NCI-H526 treated with DMSO at 0.1 percent for 48 hours (cell line): ENCODE data around the gene HLA-A.
"Not testable (repeated sequence)": the region's sequence is repeated elsewhere in the genome, so short reads cannot be mapped to it uniquely, and the experiment has no call there.

Experiments
- DNase-seq: peaks from one replicate; lab custom pipeline; 2025; lab: John Stamatoyannopoulos, UW

The HLA-A gene

DNA sequence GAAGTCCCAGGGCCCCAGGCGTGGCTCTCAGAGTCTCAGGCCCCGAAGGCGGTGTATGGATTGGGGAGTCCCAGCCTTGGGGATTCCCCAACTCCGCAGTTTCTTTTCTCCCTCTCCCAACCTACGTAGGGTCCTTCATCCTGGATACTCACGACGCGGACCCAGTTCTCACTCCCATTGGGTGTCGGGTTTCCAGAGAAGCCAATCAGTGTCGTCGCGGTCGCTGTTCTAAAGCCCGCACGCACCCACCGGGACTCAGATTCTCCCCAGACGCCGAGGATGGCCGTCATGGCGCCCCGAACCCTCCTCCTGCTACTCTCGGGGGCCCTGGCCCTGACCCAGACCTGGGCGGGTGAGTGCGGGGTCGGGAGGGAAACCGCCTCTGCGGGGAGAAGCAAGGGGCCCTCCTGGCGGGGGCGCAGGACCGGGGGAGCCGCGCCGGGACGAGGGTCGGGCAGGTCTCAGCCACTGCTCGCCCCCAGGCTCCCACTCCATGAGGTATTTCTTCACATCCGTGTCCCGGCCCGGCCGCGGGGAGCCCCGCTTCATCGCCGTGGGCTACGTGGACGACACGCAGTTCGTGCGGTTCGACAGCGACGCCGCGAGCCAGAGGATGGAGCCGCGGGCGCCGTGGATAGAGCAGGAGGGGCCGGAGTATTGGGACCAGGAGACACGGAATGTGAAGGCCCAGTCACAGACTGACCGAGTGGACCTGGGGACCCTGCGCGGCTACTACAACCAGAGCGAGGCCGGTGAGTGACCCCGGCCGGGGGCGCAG lies at the start of gene HLA-A:
HLA-A (plus strand) TSS at position 258 of the 778 bp plus-strand sequence; CDS start at position 280, 22 bp downstream.
- DNase-seq: peak; percentile 86

DNA sequence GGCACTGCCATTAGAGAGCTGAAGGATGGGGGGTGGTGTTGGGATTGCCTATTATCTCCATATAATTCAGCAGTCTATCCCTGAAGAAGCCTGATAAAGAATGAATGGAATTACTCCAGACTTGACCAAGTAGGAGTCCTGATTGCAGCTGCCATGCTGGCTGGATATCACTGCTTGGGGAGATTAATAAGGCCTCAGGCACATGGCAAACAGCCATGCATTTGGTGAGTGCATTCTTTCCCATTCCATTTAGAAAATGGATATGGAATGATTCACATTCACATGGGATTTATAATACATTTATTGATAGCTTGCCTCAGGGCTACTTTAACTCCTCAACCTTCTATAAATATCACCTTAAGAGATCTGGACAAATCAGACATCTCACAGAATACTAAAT lies 49.6 kb upstream of the HLA-A start:
- DNase-seq: no peak

DNA sequence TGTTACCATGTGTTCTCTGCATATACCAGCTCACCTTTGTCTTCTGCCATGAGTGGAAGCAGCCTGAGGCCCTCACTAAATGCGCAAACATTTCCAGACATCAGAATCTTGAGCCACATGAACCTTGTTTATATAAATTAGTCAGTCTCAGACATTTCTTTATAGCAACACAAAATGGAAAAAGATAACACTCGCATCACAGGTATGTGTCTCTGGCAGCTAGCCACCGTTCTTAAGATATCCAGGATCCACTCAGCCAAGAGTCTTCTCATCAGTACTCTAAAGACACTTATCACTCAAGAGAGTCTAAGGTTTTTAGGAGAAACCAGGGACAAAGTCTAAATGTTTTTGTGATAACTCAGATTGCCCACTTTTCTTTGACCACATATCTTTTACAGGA lies 43.1 kb upstream of the HLA-A start:
- no peak for DNase-seq

DNA sequence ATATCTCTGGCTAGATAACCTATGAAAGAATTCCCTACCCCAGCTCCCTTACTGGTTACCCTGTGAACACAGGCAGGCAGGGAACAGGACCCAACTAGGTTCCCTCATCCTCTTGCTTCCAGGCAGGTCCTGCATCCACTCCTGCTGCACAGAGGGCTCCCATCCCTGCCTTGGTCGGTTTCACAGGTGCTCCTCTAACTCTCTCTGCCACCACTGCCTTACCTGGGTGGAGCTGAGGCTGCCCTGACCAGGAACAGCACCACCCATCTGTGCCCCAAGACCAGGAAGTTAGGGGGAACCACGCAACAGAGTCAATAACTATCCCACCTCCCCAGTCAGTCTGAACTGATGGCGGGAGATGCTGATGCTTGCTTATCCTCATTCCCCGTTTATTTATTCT lies 37.0 kb upstream of the HLA-A start:
- no peak for DNase-seq

DNA sequence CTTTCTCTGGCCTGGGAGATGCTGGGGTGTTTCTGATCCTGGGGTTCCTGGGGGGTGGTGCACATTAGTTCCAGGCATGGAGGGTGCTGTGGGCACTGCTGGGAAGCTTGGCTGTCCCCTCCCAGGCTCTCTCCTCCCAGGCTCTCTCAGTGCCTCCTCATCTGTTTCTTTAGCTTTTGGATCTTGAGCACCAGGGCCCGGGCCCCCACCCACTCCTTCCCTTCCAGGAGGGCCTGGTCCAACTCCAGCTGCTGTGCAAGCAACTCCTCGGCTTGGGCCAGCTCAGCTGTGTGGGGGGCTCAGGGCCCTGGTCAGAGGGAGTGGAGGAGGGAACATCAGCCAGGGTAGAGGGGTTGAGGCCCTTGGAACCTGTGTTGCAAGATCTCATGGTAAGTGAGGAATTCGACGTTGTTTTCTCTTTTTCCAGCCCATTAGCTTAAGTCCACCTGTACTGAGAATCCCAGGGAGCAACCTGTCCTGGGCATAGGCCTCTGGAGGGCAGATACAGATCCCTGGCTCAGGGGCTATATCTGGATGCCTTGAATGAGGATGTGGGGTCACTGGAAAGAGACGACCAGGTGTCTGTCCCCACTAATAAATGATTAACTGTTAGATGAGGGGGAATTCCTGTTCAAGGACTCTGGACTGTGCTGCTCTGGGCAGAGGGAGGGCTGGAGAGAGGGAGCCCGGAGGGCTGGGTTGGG lies 34.5 kb upstream of the HLA-A start:
- DNase-seq: no peak

DNA sequence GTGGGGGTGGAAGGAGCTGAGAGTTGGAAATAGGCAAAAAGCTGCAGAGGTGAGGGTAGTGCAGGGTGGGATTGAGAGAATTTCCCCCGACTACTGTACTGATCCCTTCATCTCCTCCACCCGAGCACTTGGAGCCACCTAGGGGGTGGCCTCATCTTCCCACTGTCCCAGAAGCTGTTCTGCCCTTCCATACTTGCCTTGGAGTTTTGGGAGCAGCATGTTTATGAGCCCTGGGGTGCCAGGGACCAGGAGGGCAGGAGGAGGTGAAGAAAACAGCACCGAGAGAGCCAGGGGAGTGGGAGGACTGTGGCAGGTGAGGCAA lies 34.0 kb upstream of the HLA-A start:
- DNase-seq: no peak

DNA sequence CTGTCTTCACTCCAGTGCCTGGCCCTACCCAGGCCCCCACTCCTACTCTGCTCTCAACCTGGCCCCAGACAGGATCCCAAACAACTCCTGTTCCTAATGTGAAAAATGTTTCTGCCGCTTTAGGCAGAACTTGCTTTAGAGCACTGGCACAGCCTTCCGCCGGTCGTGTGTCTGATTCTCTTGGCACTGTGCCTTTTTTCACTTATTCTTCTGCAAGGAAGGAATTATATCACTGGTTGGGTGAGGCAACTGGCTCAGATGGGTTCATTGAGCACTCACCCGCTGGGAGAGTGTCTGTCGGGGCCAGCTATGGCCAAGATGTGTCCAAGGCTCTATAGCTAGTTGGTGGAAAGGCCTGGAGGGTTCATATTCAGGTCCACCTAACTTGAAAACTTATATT lies 33.6 kb upstream of the HLA-A start:
- no peak for DNase-seq

DNA sequence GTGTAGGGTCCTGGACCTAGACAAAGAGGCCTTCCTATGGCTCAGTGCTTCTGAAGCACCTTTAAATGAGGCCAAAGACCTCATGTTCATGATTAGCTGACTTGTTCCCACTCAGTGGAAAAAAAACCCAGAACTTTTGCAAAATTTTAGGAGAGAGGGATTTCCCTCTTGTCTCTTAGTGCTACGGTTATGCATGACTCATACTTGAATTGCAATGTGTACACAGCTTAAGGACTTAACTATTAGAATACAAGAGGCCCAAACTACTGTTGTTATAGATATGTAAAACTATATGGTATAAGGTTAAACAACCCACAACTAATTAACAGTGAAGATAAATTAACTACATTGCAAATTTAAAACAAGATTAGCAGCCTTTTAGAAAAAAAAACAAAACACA lies 32.3 kb upstream of the HLA-A start:
- DNase-seq: no peak

DNA sequence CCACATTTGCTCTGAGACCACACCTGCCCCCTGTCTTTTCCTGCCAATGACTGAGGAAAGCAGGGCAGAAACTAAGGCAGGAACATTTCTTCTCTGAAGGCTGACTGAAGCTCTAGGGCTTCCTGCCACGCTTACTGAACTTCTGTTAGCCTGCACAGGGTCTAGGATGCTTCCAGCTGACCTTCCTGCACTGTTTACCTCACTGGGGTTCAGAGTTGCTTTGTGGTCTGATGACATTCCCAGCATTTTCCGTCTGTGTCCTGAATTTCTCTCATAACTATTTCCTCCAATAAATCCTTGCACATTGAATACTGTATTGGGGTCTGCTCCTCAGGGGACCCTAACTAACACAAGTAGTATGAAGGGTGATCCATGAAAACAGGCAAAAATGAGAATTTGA lies 29.5 kb upstream of the HLA-A start:
- DNase-seq: no peak

DNA sequence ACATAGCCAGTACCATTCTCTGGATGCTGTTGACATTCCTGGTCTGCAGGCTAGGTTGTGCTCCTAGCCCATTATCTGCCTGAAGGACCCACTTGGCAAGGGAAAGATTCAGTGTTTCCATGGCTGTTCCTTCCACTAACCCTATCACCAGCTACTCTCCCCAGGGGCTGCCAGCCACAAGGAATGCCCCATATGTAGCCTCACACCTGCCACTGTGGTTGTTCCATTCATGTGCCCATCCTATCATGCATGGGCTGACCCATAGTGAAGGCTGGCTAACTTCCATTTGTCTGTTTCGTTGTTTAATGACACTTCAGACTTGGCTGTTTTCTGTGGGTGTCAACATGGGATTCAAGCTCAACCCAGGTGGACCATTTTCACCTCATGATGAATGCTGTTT lies 25.6 kb upstream of the HLA-A start:
- DNase-seq: no peak

DNA sequence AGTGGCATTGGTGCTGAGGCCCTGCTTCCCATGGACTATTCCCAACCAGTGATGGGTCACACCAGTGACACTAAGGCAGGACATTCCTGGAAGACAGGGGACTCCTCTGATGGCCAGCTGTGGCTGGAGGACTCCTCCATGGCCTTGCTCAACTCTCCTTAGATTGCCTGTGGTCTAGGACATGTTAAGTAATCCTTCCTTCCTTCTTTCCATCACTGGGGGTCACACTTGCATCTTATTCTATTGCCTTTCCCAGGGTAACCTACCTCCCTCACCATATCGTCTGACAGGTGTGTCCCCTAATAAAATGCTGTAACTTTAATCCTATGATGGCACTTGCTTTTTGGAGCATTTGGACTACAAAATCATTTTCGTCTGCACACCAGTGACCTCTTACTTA lies 24.5 kb upstream of the HLA-A start:
- no peak for DNase-seq

DNA sequence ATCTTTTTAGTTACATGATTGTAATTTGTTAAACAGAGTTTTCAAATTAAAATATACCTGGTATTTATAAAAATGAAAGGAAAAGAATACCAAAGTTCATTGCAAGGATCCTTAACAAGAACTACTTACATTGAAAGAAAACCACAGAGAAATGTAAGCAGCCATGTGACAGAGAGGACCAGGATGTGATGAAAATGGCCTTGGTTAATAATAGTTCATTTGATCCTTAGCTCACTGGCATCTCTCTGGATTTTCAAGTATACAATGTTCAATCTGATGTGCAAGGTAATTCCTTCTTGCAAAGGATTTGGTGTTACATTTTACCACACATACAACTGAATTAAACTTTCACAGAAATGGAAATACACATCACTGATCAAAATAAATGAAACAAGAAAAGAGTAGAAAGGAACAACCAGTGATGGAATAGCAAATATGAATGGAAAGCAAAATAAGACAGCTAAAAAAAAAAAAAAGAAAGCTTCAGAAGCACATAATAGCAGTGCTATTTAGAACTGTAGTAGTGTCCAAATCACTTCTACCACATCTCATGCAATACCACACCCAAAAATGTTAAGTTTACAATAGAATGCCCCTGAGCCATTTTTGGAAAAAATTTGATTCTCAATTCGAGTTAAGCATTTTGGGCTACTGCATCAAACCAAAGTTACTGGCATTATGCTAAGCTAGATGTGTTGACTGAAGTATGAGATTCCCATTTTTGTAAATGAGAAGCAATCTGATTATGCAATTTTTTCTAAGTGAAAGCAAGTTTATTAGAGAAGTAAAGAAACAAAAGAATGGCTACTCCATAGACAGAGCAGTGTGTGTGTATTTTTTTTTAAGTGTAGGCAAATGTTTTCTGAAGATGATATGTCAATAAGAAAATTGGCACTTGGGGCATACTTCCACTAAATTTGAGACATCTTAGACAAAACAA lies 22.6 kb upstream of the HLA-A start:
- no peak for DNase-seq

DNA sequence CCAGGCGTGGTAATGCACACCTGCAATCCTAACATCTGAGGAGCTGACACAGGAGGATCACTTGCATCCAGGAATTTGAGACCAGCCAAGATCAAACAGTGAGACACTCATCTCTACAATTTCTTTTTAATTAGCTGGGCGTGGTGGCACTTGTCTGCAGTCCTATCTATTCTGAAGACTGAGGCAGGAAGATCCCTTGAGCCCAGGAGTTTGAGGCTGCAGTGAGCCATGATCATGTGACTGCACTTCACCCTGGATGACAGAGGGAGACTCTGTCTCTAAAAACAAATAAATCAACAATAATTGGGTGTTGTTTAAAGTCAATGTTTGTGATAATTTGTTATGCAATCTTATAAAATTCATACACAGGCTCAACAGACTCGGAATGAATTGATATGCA lies 18.0 kb upstream of the HLA-A start:
- no peak for DNase-seq

DNA sequence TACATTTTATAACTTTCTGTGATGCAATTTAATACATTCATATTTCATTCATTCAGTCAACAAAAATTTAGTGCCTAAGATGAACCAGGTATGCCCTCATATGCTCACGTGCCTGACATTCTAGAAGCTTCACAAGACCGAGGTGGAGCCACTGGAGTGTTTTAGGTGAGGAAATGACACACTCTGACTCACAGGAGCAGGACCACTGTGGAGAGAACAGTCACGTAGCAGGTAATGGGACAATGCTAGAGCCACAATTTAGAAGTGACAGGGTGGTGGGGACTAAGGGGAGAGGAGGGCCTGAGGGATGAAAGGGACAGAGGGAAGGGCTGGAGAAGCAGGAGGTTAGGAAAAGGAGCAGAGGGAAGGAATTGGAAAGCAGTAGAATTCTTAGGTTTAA lies 17.6 kb upstream of the HLA-A start:
- no peak for DNase-seq

DNA sequence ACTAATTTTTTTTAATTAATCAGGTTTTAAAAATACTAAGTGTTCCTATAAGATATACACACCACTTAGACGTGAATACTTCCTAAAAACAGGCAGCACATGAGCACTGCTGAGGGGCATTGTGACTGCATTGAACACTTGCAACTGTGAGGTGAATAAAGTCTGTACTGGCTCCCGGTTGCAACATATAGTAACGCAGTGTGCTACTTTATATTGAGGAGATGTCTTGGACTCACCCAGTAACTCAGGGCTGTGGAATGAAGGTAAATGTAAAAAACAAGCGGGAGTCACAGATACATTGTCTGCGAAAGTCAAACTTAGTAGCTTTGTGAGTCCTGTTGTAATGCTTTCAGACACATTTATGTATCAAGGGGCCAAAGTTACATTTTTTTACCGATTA lies 17.0 kb upstream of the HLA-A start:
- no peak for DNase-seq

DNA sequence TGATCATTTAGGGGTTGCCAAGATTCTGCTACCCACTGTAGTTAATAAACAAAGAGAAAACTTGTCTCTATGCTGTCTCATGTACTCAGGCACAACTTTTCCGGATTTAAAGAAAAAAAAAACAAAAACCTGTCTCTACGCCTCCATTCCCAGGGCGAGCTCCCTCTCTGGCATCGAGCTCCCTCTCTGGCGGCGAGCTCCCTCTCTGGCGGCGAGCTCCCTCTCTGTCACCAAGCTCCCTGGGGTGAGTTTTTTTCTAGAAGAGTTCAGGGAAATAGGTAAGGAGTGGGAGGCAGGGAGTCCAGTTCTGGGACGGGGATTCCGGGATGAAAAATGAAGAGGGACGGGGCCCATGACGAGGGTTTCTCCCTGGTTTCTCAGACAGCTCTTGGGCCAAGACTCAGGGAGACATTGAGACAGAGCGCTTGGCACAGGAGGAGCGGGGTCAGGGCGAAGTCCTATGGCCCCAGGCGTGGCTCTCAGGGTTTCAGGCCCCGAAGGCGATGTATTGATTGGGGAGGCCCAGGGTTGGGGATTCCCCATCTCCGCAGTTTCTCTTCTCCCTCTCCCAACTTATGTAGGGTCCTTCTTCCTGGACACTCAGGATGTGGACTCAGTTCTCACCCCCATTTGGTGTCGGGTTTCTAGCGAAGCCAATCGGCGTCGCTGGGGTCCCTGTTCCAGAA lies 16.5 kb upstream of the HLA-A start:
- DNase-seq: no peak

DNA sequence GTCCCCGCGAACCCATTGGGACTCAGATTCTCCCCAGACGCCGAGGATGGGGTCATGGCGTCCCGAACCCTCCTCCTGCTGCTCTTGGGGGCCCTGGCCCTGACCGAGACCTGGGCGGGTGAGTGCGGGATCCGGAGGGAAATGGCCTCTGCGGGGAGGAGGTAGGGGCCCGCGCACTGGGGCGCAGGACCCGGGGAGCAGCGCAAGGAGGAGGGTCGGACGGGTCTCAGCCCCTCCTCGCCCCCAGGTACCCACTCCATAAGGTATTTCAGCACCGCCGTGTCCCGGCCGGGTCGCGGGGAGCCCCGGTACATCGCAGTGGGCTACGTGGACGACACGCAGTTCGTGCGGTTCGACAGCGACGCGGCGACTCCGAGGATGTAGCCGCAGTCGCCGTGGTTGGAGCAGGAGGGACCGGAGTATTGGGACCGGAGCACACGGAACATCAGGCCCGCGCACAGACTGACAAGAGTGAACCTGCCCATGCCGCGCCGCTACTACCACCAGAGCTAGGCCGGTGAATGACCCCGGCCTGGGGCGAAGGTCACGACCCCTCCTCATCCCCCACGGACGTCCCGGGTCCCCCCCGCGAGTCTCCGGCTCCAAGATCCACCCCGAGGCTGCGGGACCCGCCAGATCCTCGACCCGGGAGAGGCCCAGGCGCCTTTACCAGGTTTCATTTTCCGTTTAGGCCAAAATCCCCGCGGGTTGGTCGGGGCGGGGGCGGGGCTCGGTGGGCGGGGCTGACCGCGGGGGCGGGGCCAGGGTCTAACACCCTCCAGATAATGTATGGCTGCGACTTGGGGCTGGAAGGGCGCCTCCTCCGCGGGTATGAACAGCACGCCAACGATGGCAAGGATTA lies 15.7 kb upstream of the HLA-A start:
- no peak for DNase-seq

DNA sequence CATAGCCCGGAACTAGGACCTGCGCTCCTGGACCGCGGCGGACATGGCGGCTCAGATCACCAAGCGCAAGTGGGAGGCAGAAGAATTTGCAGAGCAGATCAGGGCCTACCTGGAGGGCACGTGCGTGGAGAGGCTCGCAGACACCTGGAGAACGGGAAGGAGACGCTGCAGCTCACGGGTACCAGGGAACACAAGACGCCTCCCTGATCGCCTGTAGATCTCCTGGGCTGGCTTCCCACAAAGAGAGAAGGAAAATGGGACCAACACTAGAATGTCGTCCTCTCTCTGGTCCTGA lies 15.1 kb upstream of the HLA-A start:
- DNase-seq: no peak

DNA sequence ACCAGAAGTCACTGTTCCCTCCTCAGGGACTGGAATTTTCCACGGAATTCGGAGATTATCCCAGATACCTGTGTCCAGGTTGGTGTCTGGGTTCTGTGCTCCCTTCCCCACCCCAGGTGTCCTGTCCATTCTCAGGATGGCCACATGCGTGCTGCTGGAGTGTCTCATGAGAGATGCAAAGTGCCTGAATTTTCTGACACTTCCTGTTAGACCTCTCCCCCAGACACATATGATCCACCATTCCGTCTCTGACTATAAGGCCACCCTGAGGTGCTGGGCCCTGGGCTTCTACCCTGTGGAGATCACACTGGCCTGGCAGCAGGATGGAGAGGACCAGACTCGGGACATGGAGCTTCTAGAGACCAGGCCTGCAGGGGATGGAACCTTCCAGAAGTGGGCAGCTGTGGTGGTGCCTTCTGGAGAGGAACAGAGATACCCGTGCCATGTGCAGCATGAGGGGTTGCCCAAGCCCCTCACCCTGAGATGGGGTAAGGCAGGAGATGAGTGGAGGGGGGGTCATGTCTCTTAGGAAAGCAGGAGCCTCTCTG lies 14.4 kb upstream of the HLA-A start:
- DNase-seq: no peak

DNA sequence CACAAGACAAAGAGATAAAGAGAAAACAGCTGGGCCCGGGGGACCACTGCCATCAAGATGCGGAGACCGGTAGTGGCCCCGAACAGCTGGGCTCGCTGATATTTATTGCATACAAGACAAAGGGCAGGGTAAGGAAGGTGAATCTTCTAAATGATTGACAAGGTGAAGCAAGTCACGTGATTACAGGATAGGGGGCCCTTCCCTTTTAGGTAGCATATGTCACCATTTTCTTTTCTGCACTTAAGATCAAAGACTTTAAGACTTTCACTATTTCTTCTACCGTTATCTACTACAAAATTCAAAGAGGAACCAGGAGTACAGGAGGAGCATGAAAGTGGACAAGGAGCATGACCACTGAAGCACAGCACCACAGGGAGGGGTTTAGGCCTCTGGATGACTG lies 12.3 kb upstream of the HLA-A start:
- not testable (repeated sequence) for DNase-seq

DNA sequence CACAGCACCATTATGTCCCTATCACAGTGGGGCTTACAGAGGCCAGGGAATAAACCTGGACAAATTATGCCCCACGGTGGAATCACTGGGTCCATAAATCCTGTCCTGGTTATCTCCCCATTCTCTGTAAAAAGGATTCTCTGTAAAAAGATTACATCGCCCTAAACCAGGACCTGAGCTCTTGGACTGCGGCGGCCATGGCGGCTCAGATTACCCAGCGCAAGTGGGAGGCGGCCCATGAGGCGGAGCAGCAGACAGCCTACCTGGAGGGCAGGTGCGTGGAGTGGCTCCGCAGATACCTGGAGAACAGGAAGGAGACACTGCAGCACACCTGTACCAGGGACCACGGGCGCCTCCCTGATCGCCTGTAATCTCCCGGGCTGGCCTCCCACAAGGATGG lies 8.4 kb upstream of the HLA-A start:
- DNase-seq: peak; percentile 1
